Caco-2 (cell line): ENCODE results near the gene CDK14. TPM values are rescaled to one million over a fixed set of nuclear protein-coding genes. Genes with fewer than 3 reads are reported as not detected.

Experiments used
- BruUV-seq: library from RNA; stranded (reverse); fragments of 400-500 nt; replicated peaks from 2 replicates; lab custom pipeline; 2021; lab: Mats Ljungman, UMichigan
- CTCF ChIA-PET: fragments of 300-600 bp; sonication (Branson Sonifier 250); formaldehyde crosslinking; loops from one replicate; lab custom pipeline; 2022; ENCODE audit warnings: antibody characterized with exemption; lab: Charles Lee
- POLR2A ChIA-PET: fragments of 300-600 bp; sonication (Branson Sonifier 250); formaldehyde crosslinking; loops from one replicate; lab custom pipeline; 2022; ENCODE audit warnings: antibody characterized with exemption; lab: Charles Lee
- DNase-seq, 2 experiments: peaks; one replicate each; pipeline versions ENCODE4 v3.0.0 to v3.0.0-alpha.2; 2020 to 2022
- H3K27me3 ChIP-seq: replicated peaks from 2 replicates; pipeline ENCODE4 v1.6.0; 2011; ENCODE audit warnings: low read length; ENCODE audit not compliant: control insufficient read depth, insufficient read depth
- H3K36me3 ChIP-seq: 2 replicates; pipeline ENCODE4 v1.5.1; 2011; ENCODE audit warnings: low read length; ENCODE audit not compliant: control insufficient read depth, insufficient read depth
- H3K4me1 ChIP-seq: fragments of 250-450 bp; sonication (Bioruptor Pico); 2 replicates; pipeline ENCODE4 v1.5.1; 2020; ENCODE audit warnings: mild to moderate bottlenecking
- H3K4me3 ChIP-seq: 2 replicates; pipeline ENCODE4 v1.5.1; 2011; ENCODE audit warnings: low read depth, mild to moderate bottlenecking, control low read depth, low read length
- H3K9me3 ChIP-seq: fragments of 250-450 bp; sonication (Bioruptor Pico); 2 replicates; pipeline ENCODE4 v1.5.1; 2020; ENCODE audit warnings: mild to moderate bottlenecking, moderate library complexity
- H3K27ac Mint-ChIP-seq: one replicate; pipeline ENCODE4 v1.8.0; 2022; ENCODE audit warnings: mixed read lengths; ENCODE audit not compliant: unreplicated experiment
- H3K27me3 Mint-ChIP-seq: one replicate; pipeline ENCODE4 v1.8.0; 2022; ENCODE audit warnings: mixed read lengths; ENCODE audit not compliant: insufficient read depth, unreplicated experiment
- H3K36me3 Mint-ChIP-seq: one replicate; pipeline ENCODE4 v1.8.0; 2022; ENCODE audit warnings: mild to moderate bottlenecking, mixed read lengths; ENCODE audit not compliant: insufficient read depth, unreplicated experiment
- H3K4me1 Mint-ChIP-seq: one replicate; pipeline ENCODE4 v1.8.0; 2022; ENCODE audit warnings: low read depth, mixed read lengths; ENCODE audit not compliant: unreplicated experiment
- H3K4me3 Mint-ChIP-seq: one replicate; pipeline ENCODE4 v1.8.0; 2022; ENCODE audit warnings: mild to moderate bottlenecking, moderate library complexity, mixed read lengths; ENCODE audit not compliant: unreplicated experiment
- H3K9me3 Mint-ChIP-seq: one replicate; pipeline ENCODE4 v1.8.0; 2022; ENCODE audit warnings: mixed read lengths; ENCODE audit not compliant: unreplicated experiment
- CTCF ChIP-seq, 2 experiments: fragments of 200-600 bp in 1 of 2; IDR thresholded peaks; 1 replicate in 1 of 2; 2 replicates in 1 of 2; pipeline versions ENCODE4 v1.5.1 to v1.8.0; 2011 to 2022; ENCODE audit warnings: antibody characterized with exemption in 1 of 2, control low read depth in 1 of 2, inconsistent platforms in 1 of 2, low read depth in 1 of 2, low read length in 1 of 2, mild to moderate bottlenecking in 1 of 2, moderate library complexity in 1 of 2; ENCODE audit not compliant: insufficient read depth in 1 of 2, severe bottlenecking in 1 of 2, unreplicated experiment in 1 of 2
- intact Hi-C: fragments of 100-400 bp; cut with micrococcal nuclease; formaldehyde crosslinking; loops from one replicate; pipeline ENCODE4 v1.10.0; 2022; ENCODE audit not compliant: unreplicated experiment
- total RNA-seq: library from RNA; stranded (reverse); gene quantifications from 2 replicates; pipeline ENCODE4 v1.2.3, GENCODE V29; 2022

CDK14 gene
- total RNA-seq, 1 experiment from 2014 or later = 18.2 TPM

- Mint-ChIP-seq H3K27me3 (no peaks in the 10 kb centered on the region), H3K36me3 (no peaks in the 10 kb centered on the region), H3K27ac (no peak overlapping the region), H3K4me1 (no peaks in the 10 kb centered on the region), H3K9me3 (peaks cover 9% of the 10 kb centered on the region), H3K4me3 (no peak overlapping the region)
- POLR2A ChIA-PET = no interaction called here
- no peaks in the 10 kb centered on the region for H3K4me1 ChIP-seq
- no peaks in the 10 kb centered on the region for H3K36me3 ChIP-seq
- no peak for TF ChIP-seq CTCF (IDR thresholded peaks at IDR 0.05; ENCODE audit: insufficient read depth in 1 of 2, low read depth in 1 of 2, low read length in 1 of 2, severe bottlenecking in 1 of 2, unreplicated experiment in 1 of 2)
- CTCF ChIA-PET = no interaction called here
- no peak overlapping the region for H3K4me3 ChIP-seq
- H3K27me3 ChIP-seq = no peaks in the 10 kb centered on the region
- no peaks in the 10 kb centered on the region for H3K9me3 ChIP-seq
- BruUV-seq = no TSS peak
- DNase-seq = no peak
- intact Hi-C loops = no loop called here
These were observed 236.6 kb downstream of the CDK14 start for GRCh38 chr7:90832726-90833125.

GRCh38 chr7:90833443-90833842 lies 237.3 kb downstream of the CDK14 start:
- Mint-ChIP-seq H3K36me3 (no peaks in the 10 kb centered on the region), H3K9me3 (peaks cover 8% of the 10 kb centered on the region), H3K4me3 (no peak overlapping the region), H3K4me1 (no peaks in the 10 kb centered on the region), H3K27me3 (no peaks in the 10 kb centered on the region), H3K27ac (no peak overlapping the region)
- Histone ChIP-seq H3K9me3 (no peaks in the 10 kb centered on the region), H3K4me3 (no peak overlapping the region), H3K4me1 (no peaks in the 10 kb centered on the region), H3K36me3 (no peaks in the 10 kb centered on the region), H3K27me3 (no peaks in the 10 kb centered on the region)
- DNase-seq = no peak
- TF ChIP-seq CTCF (IDR thresholded peaks at IDR 0.05; ENCODE audit: insufficient read depth in 1 of 2, low read depth in 1 of 2, low read length in 1 of 2, severe bottlenecking in 1 of 2, unreplicated experiment in 1 of 2) = no peak
- BruUV-seq = no TSS peak
- CTCF ChIA-PET = no interaction called here
- POLR2A ChIA-PET = no interaction called here
- intact Hi-C loops = no loop called here

GRCh38 chr7:90834771-90835170 lies 238.7 kb downstream of the CDK14 start:
- no peak for DNase-seq
- no peak for TF ChIP-seq CTCF (IDR thresholded peaks at IDR 0.05; ENCODE audit: insufficient read depth in 1 of 2, low read depth in 1 of 2, low read length in 1 of 2, severe bottlenecking in 1 of 2, unreplicated experiment in 1 of 2)
- no peaks in the 10 kb centered on the region for H3K36me3 ChIP-seq
- intact Hi-C loops = no loop called here
- CTCF ChIA-PET = no interaction called here
- Mint-ChIP-seq H3K27ac (no peak overlapping the region), H3K9me3 (peaks cover 9% of the 10 kb centered on the region), H3K36me3 (no peaks in the 10 kb centered on the region), H3K27me3 (no peaks in the 10 kb centered on the region), H3K4me1 (no peaks in the 10 kb centered on the region), H3K4me3 (no peak overlapping the region)
- no peaks in the 10 kb centered on the region for H3K27me3 ChIP-seq
- no TSS peak for BruUV-seq
- POLR2A ChIA-PET = no interaction called here
- no peaks in the 10 kb centered on the region for H3K4me1 ChIP-seq
- H3K4me3 ChIP-seq = no peak overlapping the region
- no peaks in the 10 kb centered on the region for H3K9me3 ChIP-seq
